Measurements from ENCODE around the gene ZC3H7B.

The ZC3H7B gene

DNA sequence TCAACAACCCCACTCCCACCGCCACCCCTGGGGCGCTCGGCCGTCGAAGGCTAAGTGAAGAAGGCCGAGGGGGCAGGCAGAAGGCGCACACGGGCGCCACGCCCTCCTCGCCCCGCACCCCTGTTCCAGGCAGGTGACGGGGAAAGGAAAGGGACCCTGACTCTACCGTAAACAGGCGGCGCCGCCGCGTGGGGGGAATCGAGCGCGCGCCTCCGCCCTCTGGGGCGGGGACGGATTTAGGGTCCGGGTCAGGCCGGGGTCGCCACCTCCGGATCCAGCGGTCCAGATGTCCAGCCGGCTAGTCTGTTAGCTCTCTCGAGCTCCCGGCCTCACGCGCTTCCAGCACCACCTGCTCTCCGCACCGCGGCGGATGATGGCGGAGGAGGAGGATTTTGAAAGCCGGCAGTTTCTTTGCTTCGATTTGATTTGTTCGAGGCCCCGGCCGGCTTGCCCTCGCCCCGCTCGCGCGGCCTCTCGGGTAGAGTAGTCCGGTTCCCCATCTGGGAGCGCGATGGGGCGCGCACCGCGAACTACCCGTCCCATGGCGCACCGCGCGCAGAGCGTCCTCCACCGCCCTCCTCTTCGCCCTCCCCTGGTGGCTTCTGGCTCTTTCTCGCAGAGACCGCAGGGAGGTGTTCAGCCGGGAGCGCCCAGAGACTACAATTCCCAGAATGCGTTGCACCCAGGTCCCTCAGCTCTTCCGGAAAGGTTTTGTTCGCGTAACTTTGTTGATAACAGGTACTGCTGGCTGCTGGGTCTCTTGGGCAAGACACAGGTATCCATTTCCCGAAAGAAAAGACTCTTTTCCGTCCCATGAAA lies 15.3 kb upstream of the ZC3H7B start, which contains the start of gene RANGAP1:
RANGAP1 (minus strand) TSS at position 368 of the 819 bp plus-strand sequence. CDS start 5,143 bp downstream, outside the sequence.
- TF ChIP-seq TAF1 (IDR thresholded peaks at IDR 0.05; ENCODE audit: low read depth): peak; percentile 59; the same call in 1 of the 2 replicates
- peak; percentile 62 for TF ChIP-seq CREB1 (IDR thresholded peaks at IDR 0.05; ENCODE audit: low read depth)
- TF ChIP-seq FOXM1 (IDR thresholded peaks at IDR 0.05; ENCODE audit: borderline replicate concordance, low read depth): peak; percentile 93
- TF ChIP-seq NFIC (IDR thresholded peaks at IDR 0.05): 0 out of 2 replicates have a peak, but pooled peaks have one; percentile 22
- peak; percentile 32; the same call in 1 of the 2 replicates for TF ChIP-seq TCF12 (IDR thresholded peaks at IDR 0.05; ENCODE audit: low read depth)
- TF ChIP-seq ZBTB7A (IDR thresholded peaks at IDR 0.05; ENCODE audit: low read depth): no peak
- 0 out of 2 replicates have a peak, but pooled peaks have one; percentile 8 for TF ChIP-seq TEAD4 (IDR thresholded peaks at IDR 0.05)
- no peak for TF ChIP-seq EGR1 (IDR thresholded peaks at IDR 0.05)
- TF ChIP-seq, protein P1, sequence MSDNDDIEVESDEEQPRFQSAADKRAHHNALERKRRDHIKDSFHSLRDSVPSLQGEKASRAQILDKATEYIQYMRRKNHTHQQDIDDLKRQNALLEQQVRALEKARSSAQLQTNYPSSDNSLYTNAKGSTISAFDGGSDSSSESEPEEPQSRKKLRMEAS (IDR thresholded peaks at IDR 0.05): peak; percentile 94
- TF ChIP-seq EP300 (IDR thresholded peaks at IDR 0.05; ENCODE audit: borderline replicate concordance): peak; percentile 43
- TF ChIP-seq YY1 (IDR thresholded peaks at IDR 0.05; ENCODE audit: low read depth): peak; percentile 87
- TF ChIP-seq, protein P2, sequence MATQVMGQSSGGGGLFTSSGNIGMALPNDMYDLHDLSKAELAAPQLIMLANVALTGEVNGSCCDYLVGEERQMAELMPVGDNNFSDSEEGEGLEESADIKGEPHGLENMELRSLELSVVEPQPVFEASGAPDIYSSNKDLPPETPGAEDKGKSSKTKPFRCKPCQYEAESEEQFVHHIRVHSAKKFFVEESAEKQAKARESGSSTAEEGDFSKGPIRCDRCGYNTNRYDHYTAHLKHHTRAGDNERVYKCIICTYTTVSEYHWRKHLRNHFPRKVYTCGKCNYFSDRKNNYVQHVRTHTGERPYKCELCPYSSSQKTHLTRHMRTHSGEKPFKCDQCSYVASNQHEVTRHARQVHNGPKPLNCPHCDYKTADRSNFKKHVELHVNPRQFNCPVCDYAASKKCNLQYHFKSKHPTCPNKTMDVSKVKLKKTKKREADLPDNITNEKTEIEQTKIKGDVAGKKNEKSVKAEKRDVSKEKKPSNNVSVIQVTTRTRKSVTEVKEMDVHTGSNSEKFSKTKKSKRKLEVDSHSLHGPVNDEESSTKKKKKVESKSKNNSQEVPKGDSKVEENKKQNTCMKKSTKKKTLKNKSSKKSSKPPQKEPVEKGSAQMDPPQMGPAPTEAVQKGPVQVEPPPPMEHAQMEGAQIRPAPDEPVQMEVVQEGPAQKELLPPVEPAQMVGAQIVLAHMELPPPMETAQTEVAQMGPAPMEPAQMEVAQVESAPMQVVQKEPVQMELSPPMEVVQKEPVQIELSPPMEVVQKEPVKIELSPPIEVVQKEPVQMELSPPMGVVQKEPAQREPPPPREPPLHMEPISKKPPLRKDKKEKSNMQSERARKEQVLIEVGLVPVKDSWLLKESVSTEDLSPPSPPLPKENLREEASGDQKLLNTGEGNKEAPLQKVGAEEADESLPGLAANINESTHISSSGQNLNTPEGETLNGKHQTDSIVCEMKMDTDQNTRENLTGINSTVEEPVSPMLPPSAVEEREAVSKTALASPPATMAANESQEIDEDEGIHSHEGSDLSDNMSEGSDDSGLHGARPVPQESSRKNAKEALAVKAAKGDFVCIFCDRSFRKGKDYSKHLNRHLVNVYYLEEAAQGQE (IDR thresholded peaks at IDR 0.05; ENCODE audit: low read depth): no peak
- TF ChIP-seq, protein P3, sequence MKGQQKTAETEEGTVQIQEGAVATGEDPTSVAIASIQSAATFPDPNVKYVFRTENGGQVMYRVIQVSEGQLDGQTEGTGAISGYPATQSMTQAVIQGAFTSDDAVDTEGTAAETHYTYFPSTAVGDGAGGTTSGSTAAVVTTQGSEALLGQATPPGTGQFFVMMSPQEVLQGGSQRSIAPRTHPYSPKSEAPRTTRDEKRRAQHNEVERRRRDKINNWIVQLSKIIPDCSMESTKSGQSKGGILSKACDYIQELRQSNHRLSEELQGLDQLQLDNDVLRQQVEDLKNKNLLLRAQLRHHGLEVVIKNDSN (IDR thresholded peaks at IDR 0.05): peak; percentile 12; the same call in 1 of the 2 replicates
- TF ChIP-seq RAD21 (IDR thresholded peaks at IDR 0.05; ENCODE audit: low read depth): no peak
- TF ChIP-seq CEBPB (IDR thresholded peaks at IDR 0.05): peak; percentile 53; the same call in 1 of the 2 replicates

DNA sequence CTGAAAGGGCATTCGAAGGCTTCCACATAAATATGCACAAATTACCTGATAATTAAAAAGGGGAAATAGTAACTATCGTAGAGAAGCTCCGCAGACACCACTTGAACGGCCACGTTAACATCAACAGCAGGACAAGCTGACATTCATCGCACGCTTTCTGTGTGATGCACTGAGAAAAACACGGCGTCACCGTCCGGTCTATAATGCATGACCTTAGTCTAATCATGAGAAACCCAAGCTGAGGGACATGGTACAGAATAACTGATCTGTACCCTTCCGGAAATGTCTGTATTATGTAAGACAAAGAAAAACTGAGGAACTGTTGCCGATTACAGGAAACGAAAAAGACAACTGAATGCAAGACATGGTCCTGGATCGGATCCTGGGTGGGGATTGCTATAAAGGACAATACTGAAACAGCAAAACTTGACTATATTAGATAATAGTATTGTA lies 14.7 kb upstream of the ZC3H7B start:
- TF ChIP-seq TAF1 (IDR thresholded peaks at IDR 0.05; ENCODE audit: low read depth) (no peak), CEBPB (IDR thresholded peaks at IDR 0.05) (0 out of 2 replicates have a peak, but pooled peaks have one; percentile 8)

DNA sequence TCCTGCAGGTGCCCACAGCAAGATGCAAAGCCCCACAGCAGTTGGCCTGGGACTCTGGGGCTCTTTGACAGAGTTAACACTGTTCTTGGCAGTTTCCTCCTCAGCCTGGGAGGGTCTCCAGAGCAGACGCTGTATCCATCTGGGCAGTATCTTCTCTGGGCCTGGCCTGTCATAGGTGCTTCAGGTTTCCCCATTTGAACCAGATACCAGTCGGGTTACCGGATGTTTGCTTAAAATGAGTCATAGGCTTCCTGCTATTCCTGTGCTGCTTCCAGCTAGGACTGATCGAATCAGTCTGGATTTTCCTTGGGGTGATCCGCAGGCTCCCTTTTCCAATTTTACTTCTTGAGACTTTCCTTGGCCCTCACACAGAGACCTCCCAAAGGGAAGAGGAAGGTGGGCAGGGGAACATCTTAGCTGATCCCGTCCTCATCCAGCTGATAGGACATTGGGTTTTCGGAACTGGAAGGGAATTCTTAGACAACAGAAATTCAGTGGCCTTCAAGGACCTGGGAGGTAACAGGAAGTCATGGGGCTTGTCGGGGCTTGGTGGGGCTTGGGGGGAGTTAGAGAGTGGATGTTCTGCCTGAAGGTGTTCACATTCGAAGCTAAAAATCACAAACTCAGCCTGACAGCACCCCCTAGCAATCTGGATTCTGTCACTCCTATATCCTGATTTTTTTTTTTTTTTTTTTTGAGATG lies 12.9 kb upstream of the ZC3H7B start:
- TF ChIP-seq TCF12 (IDR thresholded peaks at IDR 0.05; ENCODE audit: low read depth) (peak; percentile 44; the same call in 1 of the 2 replicates), CREB1 (IDR thresholded peaks at IDR 0.05; ENCODE audit: low read depth) (no peak), CEBPB (IDR thresholded peaks at IDR 0.05) (no peak), FOXM1 (IDR thresholded peaks at IDR 0.05; ENCODE audit: borderline replicate concordance, low read depth) (no peak)

- TF ChIP-seq EP300 (IDR thresholded peaks at IDR 0.05; ENCODE audit: borderline replicate concordance) (no peak), TAF1 (IDR thresholded peaks at IDR 0.05; ENCODE audit: low read depth) (no peak), TCF12 (IDR thresholded peaks at IDR 0.05; ENCODE audit: low read depth) (no peak), YY1 (IDR thresholded peaks at IDR 0.05; ENCODE audit: low read depth) (no peak), CEBPB (IDR thresholded peaks at IDR 0.05) (no peak), FOXM1 (IDR thresholded peaks at IDR 0.05; ENCODE audit: borderline replicate concordance, low read depth) (no peak), TEAD4 (IDR thresholded peaks at IDR 0.05) (no peak), NFIC (IDR thresholded peaks at IDR 0.05) (no peak), EGR1 (IDR thresholded peaks at IDR 0.05) (no peak), CREB1 (IDR thresholded peaks at IDR 0.05; ENCODE audit: low read depth) (no peak), RAD21 (IDR thresholded peaks at IDR 0.05; ENCODE audit: low read depth) (no peak), ZBTB7A (IDR thresholded peaks at IDR 0.05; ENCODE audit: low read depth) (no peak)
- TF ChIP-seq, protein P2 (IDR thresholded peaks at IDR 0.05; ENCODE audit: low read depth): no peak
- TF ChIP-seq, protein P3 (IDR thresholded peaks at IDR 0.05): no peak
- TF ChIP-seq, protein P1 (IDR thresholded peaks at IDR 0.05): no peak
Measured at GRCh38 chr22:41289671-41290070, 11.7 kb upstream of the ZC3H7B start.
